Measurements from ENCODE around the gene RELL1. TPM values are rescaled to one million over a fixed set of nuclear protein-coding genes. Genes with fewer than 3 reads are reported as not detected.
A peak's percentile ranks its signal among the peaks of the same experiment; 100 is the strongest.

The RELL1 gene
- total and polyA plus RNA-seq, 4 donors: 1.8 to 47.4 (median 20.6) TPM

DNA sequence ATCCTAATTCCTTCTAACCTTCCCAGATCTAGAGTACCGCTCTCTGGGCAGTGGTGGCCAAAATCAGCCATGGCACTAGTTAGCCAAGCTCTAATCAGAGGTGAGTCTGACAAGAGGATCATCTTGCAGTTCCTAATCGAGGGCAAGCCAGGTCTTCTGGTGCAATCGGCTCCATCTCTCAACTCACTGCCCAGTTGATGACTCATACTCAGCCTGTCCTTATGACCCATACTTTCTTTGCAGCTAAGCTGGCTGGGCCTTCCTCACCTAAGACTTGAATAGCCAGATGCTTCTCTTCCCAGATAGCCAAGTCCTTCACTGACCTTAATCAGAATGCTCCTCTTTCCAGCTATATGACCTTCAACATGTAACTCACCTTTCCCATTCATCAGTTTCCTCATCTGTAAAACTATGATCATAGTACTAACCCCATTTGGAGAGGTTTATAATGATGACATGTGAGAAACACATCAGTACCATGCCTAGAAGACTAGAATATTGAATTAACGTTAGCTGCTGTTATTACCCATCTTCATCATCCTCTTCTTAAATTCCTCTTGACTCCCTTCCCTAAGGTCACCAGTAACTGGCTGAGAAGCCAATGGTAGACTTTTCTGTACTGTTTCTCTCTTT is 57.1 kb downstream of the RELL1 start:
- ATAC-seq (ENCODE audit: insufficient read depth, low FRiP score) (peak; percentile 69), DNase-seq (no peak)
- H3K27ac ChIP-seq (ENCODE audit: low read depth in 1 of 2, low read length in 1 of 2): no peak overlapping the region
- no peak overlapping the region for H3K9ac ChIP-seq (ENCODE audit: insufficient read depth in 1 of 2, low read length in 2 of 2)
- no peaks in the 10 kb centered on the region for H3K27me3 ChIP-seq (ENCODE audit: control insufficient read depth in 3 of 3, insufficient read depth in 3 of 3, low read length in 2 of 3)
- 83 to 90% methylated on average over 4 of the region's 4 CpGs for WGBS, 2 donors
- H3K4me3 ChIP-seq: no peak overlapping the region
- peaks cover 0 to 4% (median 0%) of the 10 kb centered on the region in 4 donors for H3K9me3 ChIP-seq (ENCODE audit: control insufficient read depth in 4 of 4, insufficient read depth in 3 of 4, low read length in 3 of 4)
- H3K36me3 ChIP-seq (ENCODE audit: control insufficient read depth in 4 of 4, insufficient read depth in 4 of 4, low read length in 4 of 4): peaks cover 8 to 11% (median 9%) of the 10 kb centered on the region in 4 donors
- TF ChIP-seq, protein P1, sequence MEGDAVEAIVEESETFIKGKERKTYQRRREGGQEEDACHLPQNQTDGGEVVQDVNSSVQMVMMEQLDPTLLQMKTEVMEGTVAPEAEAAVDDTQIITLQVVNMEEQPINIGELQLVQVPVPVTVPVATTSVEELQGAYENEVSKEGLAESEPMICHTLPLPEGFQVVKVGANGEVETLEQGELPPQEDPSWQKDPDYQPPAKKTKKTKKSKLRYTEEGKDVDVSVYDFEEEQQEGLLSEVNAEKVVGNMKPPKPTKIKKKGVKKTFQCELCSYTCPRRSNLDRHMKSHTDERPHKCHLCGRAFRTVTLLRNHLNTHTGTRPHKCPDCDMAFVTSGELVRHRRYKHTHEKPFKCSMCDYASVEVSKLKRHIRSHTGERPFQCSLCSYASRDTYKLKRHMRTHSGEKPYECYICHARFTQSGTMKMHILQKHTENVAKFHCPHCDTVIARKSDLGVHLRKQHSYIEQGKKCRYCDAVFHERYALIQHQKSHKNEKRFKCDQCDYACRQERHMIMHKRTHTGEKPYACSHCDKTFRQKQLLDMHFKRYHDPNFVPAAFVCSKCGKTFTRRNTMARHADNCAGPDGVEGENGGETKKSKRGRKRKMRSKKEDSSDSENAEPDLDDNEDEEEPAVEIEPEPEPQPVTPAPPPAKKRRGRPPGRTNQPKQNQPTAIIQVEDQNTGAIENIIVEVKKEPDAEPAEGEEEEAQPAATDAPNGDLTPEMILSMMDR (IDR thresholded peaks at IDR 0.05; ENCODE audit: control extremely low read depth, extremely low read depth): no peak
- H3K4me1 ChIP-seq (ENCODE audit: control insufficient read depth in 5 of 5, insufficient read depth in 5 of 5, low read length in 5 of 5): peaks cover 0 to 2% (median 0%) of the 10 kb centered on the region in 5 donors

DNA sequence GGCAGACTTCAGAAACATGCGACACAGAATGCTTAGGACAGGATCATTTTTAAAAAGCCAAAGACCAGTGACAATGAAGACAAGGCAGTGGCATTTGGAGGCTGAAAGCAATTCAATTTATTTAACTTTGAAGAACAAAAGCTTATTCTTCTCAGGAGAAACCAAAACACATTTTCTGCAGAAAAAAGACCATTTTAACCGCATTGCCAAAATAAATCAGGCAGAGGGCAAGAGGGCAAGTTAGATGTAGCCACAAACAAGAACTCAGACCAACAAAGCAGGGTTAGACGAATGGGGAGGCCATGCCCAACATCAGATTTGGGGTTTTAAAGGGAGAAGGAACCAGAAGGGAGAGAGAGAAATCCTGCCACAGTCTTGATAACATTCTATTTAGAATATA is 58.9 kb downstream of the RELL1 start:
- 89 to 93% methylated on average over 3 of the region's 3 CpGs for WGBS, 2 donors
- DNase-seq: no peak
- peaks cover 0 to 2% (median 0%) of the 10 kb centered on the region in 5 donors for H3K4me1 ChIP-seq (ENCODE audit: control insufficient read depth in 5 of 5, insufficient read depth in 5 of 5, low read length in 5 of 5)

DNA sequence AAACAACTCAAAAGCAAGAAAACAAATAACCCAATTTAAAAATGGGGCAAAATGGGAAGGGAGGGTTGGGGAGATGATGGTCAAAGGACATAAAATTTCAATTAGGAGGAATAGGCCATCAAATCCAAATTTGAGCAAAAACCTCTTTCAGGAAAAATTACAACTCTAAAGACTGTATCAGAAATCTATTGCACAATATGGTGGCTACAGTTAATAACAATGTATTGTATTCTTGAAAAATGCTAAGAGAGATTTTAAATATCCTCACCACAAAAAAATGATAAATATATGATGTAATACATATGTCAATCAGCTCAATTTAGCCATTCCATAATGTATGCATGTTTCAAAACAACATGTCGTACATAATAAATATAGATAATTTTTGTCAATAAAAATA is 60.7 kb downstream of the RELL1 start:
- Histone ChIP-seq H3K4me3 (no peak overlapping the region), H3K27ac (ENCODE audit: low read depth in 1 of 2, low read length in 1 of 2) (no peak overlapping the region), H3K9ac (ENCODE audit: insufficient read depth in 1 of 2, low read length in 2 of 2) (no peak overlapping the region), H3K36me3 (ENCODE audit: control insufficient read depth in 4 of 4, insufficient read depth in 4 of 4, low read length in 4 of 4) (peaks cover 0 to 2% (median 0%) of the 10 kb centered on the region in 4 donors), H3K9me3 (ENCODE audit: control insufficient read depth in 4 of 4, insufficient read depth in 3 of 4, low read length in 3 of 4) (peaks cover 0 to 4% (median 0%) of the 10 kb centered on the region in 4 donors), H3K4me1 (ENCODE audit: control insufficient read depth in 5 of 5, insufficient read depth in 5 of 5, low read length in 5 of 5) (no peaks in the 10 kb centered on the region), H3K27me3 (ENCODE audit: control insufficient read depth in 3 of 3, insufficient read depth in 3 of 3, low read length in 2 of 3) (no peaks in the 10 kb centered on the region)
- 93 to 97% methylated on average over 1 of the region's 1 CpG for WGBS, 2 donors
- TF ChIP-seq, protein P1 (IDR thresholded peaks at IDR 0.05; ENCODE audit: control extremely low read depth, extremely low read depth): no peak
- ATAC-seq (ENCODE audit: insufficient read depth, low FRiP score) (no peak), DNase-seq (no peak)

More for the DNA sequence above, 58.9 kb downstream of the RELL1 start:
- H3K9ac ChIP-seq (ENCODE audit: insufficient read depth in 1 of 2, low read length in 2 of 2): no peak overlapping the region
- TF ChIP-seq, protein P1 (IDR thresholded peaks at IDR 0.05; ENCODE audit: control extremely low read depth, extremely low read depth): no peak
- ATAC-seq (ENCODE audit: insufficient read depth, low FRiP score): no peak
- H3K27me3 ChIP-seq (ENCODE audit: control insufficient read depth in 3 of 3, insufficient read depth in 3 of 3, low read length in 2 of 3): no peaks in the 10 kb centered on the region
- H3K9me3 ChIP-seq (ENCODE audit: control insufficient read depth in 4 of 4, insufficient read depth in 3 of 4, low read length in 3 of 4): peaks cover 0 to 4% (median 0%) of the 10 kb centered on the region in 4 donors
- no peak overlapping the region for H3K27ac ChIP-seq (ENCODE audit: low read depth in 1 of 2, low read length in 1 of 2)
- H3K4me3 ChIP-seq: no peak overlapping the region
- H3K36me3 ChIP-seq (ENCODE audit: control insufficient read depth in 4 of 4, insufficient read depth in 4 of 4, low read length in 4 of 4): peaks cover 4 to 8% (median 4%) of the 10 kb centered on the region in 4 donors

Measured in lung (tissue), 12 donors.